NCI-H1092 (cell line): ENCODE results near the gene C15orf39.
"Not testable (repeated sequence)": the region's sequence is repeated elsewhere in the genome, so short reads cannot be mapped to it uniquely, and the experiment has no call there.

Source experiments
- DNase-seq: peaks from one replicate; lab custom pipeline; 2025; lab: John Stamatoyannopoulos, UW

Gene C15orf39

DNA sequence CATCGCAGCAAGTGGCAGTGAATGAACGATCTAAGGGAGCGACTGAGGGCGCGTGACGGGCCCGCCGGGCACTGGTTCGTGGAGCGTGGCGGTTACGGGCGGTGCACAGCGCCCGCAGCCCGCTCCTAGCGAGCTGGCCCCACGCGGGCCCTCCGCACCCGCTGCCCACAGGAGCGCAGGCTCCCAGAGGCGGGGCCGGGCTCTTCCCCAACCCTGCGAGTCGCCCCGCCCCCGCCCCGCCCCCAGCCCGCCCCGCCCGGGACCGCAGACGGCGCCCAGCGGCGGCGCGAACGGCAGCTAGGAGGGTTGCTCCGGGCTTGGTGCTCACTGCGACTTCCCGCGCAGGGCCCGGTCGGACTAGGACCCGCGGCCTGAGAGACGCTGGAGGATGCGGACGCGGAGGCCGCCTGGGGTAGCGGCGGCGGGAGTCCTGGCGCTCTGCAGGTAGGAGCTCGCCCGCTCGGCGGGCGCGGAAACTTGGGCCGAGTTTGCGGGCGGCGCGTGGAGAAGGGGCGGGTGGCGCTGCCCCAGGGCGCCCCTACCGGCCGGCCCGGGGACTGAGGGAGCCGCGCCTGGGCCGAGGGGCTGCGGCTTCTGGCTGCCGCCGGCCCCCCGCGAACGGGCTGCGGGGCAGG is at the start of gene C15orf39:
TSS of gene C15orf39 (plus strand) at position 267 of the 635 bp plus-strand sequence. CDS start 4,167 bp downstream, outside the sequence.
- DNase-seq = peak; percentile 29

GRCh38 chr15:75152382-75153079 is 49.2 kb upstream of the C15orf39 start:
- no peak for DNase-seq

DNA sequence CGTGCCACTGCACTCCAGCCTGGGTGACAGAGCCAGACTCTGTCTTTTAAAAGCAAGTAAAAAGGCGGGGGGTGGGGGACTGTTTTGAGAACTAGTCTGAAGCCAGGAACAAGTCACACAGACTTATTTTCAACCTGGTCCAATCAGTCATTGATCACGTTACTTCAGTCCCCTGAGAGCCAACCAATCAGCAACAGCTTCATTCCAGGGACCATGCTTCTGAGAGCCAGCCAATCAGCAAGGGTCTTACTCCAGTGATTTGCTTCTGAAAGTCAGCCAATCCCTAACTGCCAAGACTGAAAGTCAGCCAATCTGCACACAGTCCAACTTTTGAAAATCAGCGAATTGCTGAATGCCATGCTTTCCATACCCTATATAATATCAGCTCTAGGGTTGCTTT is 48.6 kb upstream of the C15orf39 start:
- DNase-seq = no peak

DNA sequence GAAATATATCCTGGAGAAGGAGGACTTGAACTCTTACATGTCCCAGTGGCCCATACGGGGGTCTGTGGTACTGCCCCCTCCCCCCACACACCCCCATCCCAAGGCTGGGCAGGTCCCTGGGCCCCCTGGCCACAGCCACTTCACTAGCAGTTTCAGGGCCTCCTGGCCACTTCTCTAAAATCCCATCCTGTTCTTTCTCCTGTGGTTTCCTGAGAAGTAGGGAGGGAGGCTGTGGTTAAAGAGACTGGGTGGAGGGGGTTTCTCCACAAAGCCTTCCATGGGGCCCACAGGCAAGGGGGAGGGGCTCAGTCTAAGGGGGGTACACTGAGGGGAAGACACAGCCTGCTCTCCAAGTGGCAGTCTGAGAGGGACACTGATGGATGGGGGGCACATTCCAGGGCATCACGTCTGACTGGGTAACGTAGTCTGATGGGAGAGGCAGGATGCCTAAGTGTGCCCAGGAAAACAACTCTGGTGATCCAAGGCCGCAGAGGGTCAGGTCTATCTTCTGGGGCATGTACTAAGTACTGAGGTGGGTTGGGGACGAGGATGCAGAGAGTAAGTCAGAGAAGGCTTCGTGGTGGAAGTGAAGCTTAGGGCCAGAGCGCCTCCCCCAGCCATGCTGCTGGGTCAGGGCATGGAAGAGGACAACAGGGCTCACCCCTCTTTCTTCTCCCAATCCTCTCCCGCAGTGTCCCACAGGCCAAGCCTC is 48.0 kb upstream of the C15orf39 start:
- no peak for DNase-seq

DNA sequence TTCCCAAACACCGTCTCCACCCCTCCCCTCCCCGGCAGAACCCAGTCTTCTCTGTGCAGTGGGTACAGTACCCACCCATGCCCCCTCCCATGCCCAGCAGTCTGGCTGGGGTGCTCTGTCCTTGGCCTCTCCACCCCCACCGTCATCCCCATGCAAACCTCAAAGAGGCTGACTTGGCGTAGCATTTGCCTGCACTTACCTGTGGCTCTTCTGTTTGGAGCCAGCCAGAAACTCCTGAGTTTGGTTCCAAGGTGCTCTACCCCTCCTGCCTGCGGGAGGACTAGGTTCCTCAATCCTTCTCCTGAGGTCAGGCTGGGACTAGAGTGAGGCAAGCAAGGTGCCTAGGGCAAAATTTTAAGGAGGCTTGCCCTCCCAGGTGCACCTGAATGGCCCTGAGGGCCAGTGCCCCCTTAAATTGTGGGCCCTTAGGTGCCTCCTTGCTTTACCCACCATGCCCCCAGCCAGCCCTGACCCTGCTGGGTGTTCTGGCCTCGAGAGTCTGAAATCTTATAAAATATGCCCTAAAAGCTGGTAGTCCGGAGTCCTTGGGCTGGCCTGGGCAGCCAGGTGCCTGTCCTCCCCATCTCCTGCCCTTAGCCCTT is 47.1 kb upstream of the C15orf39 start:
- DNase-seq = no peak

- DNase-seq = no peak
These were observed 45.1 kb upstream of the C15orf39 start for GRCh38 chr15:75156326-75157215.

- DNase-seq = no peak
These were observed 43.3 kb upstream of the C15orf39 start for GRCh38 chr15:75158402-75158801.

GRCh38 chr15:75159244-75159643 is 42.4 kb upstream of the C15orf39 start:
- DNase-seq = no peak

GRCh38 chr15:75161106-75161916 is 40.4 kb upstream of the C15orf39 start:
- DNase-seq = no peak

DNA sequence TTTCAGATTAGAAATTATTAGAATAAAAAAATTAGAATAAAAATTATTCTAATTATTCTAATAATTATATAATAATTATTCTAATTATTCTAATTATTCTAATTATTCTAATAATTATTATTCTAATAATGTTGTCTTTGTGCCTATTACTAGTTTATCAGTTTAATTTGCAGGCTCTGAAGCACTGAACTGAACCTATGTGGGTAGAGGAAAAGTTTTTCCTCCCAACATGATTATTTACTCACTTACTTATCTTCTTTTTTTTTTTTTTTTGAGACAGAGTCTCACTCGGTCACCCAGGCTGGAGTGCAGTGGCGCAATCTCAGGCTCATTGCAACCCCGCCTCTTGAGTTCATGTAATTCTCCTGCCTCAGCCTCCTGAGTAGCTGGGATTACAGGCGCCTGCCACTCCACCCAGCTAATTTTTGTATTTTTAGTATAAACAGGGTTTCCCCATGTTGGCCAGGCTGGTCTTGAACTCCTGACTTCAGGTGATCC is 39.7 kb upstream of the C15orf39 start:
- no peak for DNase-seq

GRCh38 chr15:75163150-75163564 is 38.5 kb upstream of the C15orf39 start:
- no peak for DNase-seq

- no peak for DNase-seq
These were observed 36.9 kb upstream of the C15orf39 start for GRCh38 chr15:75164625-75165350.

GRCh38 chr15:75166489-75167063 is 35.1 kb upstream of the C15orf39 start:
- not testable (repeated sequence) for DNase-seq

GRCh38 chr15:75167588-75168350 is 33.9 kb upstream of the C15orf39 start:
- no peak for DNase-seq

DNA sequence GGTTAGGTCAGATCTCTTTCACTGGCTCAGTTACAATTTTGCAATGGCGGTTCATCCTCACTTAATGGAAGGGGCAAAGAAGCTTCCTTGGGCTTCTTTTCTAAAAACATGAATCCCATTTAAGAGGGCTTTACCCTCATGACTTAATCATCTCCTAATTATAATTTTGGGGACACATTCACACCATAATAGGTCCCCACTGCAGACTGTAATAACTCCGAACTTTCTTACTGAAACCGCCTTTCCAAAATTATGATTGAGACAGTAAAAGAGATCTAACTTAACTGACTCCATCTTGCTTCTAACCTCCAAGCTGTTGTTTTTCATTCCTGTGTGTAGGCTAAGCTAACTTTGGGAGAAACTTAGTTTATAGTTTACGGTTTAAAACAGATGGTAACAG is 33.3 kb upstream of the C15orf39 start:
- no peak for DNase-seq

DNA sequence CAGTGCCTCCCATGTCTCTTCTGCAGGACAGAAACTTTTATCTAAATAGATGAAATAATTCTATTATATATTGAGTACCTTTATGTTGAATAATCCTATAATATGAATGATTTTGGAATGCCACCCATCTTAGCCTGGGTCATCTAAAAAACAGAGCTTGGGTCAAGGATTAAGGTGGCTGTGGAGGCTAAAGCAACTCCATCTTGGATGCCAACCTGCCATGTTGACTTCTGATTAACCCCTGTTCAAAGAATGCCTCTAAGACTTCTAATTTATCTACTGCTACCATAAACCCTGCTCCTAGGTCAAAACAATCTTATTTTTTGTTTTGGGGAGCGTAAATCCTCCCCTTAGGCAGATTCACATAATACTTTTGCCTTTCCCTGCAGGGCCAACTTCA is 31.5 kb upstream of the C15orf39 start:
- no peak for DNase-seq

- DNase-seq = no peak
These were observed 30.9 kb upstream of the C15orf39 start for GRCh38 chr15:75170711-75171341.

GRCh38 chr15:75171408-75171807 is 30.3 kb upstream of the C15orf39 start:
- no peak for DNase-seq
